HG03469 (cell line): ENCODE measurements around the gene CRMP1.
"Not testable (repeated sequence)": the region's sequence is repeated elsewhere in the genome, so short reads cannot be mapped to it uniquely, and the experiment has no call there.

ENCODE experiments used
- ATAC-seq: cut with Tn5 transposase; IDR thresholded peaks from one replicate; pipeline ENCODE4 v1.9.1; 2021; ENCODE audit warnings: mild to moderate bottlenecking, moderate library complexity, moderate number of reproducible peaks; ENCODE audit not compliant: unreplicated experiment

CRMP1 gene

DNA sequence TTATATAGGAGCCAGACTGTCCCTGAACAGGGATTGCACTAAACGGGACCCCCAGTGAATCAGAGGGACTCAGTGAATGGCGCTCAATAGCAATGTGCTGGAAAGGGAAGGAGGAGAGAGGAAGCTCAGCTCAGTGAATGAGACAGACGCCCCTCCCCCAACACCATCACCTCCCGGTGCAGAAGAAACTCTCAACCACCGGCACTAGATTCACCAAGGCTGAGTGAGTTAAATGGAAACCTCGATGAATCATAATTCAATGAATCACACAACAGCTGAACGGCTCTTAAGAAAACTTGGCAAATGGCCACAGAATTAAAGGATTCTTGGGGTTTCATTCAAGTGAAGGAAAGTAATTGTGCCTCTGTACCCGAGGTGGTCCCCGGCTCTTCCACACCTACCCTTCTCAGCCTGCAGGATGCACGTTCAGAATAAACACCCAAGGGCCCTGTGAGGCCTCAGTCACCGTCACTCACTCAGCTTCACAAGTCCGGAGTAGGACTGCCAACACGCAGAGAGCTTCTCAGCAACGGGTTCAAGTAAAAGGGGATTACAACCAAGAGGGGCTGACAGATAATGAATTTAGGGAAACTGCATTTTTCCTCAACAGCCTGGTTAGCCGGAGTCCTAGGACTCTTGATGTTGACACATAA, 29.3 kb downstream of the CRMP1 start:
- ATAC-seq = no peak

DNA sequence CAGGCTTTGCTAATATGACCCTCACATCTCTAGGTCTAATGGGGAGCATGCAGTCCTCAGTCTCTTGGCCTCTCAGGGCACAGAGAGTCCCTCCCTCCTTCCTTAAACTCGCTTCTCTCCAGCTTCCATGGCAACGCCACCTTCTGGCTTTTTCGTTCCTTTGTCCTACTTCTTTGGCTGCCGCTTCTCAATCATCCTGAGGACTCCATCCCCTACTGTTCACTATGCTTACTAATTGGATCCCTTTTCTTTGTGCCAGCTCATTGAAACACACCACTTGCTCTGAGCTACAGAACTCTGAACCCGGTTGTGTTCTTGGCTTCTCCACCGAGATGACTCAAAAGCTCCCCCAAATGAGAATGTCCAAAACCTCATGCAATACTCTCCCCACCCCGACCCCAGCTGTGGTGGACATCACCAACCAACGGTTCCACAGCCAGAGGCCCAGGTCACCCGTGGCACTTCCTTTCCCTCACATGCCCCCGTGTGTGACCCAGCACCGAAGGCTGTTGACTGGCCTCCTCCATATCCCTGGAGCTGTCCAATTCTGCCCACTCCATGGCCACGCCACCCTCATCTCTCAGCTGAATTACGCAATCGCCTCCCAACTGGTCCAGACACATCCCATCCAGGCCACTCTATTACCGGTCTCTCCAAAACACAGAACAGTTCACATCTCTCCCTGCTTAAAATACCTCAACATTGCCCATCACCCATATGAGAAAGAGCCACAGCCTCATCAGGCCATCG, 34.7 kb downstream of the CRMP1 start:
- ATAC-seq = no peak

DNA sequence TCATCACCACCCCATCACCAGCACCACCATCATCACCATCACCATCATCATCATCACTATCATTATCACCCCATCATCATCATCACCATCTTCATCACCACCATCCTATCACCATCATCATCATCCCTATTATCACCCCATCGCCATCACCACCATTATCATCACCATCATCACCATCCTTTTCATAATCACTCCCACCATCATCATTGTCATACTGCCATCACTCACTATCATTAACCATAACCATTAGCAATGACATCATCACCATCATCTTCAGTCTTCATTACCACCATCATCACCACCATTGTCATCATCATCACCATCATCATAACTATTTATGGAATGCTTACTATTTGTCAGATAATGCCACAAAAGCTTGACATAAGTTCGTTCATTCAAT, 35.7 kb downstream of the CRMP1 start:
- no peak for ATAC-seq

DNA sequence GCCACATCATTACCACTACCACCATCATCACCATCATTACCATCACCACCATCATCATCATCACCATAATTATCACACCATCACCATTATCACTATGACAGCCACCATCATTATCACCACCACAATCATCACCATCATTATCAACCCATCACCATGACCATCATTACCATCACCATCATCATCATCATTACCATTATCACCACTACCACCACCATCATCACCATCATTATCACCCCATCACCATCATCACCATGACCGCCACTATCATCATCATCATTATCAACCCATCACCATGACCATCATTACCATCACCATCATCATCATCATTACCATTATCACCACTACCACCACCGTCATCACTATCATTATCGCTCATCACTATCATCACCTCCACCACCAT, 36.5 kb downstream of the CRMP1 start:
- ATAC-seq = not testable (repeated sequence)

DNA sequence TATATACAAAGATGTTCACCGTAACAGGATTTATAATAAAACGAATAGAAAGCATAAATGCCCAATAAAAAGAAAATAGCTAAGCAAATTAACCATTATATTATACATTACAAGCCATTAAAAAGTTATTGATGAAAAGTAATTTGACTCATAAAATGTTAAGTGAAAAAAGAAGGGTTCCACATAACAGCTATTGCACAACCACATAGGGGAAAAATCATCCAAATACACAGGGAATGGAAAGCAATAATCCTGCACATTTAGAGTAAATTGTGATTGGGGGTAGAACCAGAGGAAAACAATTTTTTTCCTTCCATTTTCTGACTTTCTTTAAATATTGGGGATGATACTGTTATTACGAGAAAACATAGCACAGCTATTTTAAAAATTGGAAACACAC, 38.0 kb downstream of the CRMP1 start:
- ATAC-seq = no peak

DNA sequence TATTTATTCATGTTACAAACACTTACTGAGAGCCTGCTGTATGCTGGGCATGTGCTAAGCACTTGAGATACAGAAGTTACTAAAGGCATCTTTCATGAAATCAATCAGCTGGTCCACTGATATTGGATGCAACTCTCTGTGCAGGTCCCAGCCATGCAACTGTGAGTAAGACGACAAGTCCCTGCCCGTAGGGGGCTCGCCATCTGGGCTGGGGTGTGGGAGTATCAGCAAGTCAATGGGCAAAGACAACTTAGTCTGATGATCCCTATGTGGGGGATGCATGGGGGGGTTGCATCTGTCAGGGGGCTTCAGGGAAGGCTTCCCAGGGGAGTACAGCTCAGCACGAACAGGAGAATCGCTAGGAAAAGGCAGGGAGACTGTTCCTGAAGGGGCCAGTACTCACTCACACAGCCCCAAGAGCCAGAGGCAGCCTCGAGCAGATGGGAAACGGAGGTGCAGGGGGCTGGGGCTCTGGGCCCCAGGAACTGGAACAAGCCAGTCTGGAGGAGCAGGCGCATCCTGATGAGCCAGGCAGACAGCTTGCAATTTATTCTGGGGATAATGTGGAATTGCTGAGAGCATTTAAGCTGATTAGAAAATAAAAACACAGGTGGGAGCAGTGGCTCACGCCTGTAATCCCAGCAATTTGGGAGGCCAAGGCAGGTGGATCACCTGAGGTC, 40.2 kb downstream of the CRMP1 start:
- no peak for ATAC-seq

DNA sequence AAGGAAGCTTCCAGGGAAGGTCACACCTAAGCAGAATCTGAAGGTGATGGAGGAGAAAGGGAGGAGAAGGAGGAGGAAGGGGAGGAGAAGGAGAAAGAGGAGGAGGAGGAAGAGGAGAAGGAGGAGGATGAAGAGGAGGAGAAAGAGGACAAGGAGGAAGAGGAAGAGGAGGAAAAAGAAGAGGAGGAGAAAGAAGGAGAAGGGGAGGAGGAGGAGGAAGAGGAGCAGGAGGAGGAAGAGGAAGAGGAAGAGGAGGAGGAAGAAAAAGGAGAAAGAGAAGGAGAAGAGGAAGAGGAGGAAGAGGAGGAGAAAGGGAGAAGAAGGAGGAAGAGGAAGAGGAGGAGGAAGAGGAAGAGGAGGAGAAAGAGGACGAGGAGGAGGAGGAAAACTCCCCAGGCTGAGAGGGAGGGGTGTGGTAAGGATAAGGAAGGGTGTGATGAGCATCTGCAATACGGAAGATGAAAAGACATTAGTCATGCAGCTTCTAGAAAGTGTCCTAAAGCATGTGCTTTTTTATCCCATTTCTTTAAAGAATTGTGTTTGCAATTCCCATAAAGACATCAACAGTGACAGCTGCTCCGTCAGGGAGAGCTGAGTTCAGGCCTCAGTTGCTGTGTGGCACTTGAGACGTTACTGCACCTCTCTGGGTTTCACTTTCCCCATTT, 41.1 kb downstream of the CRMP1 start:
- no peak for ATAC-seq

DNA sequence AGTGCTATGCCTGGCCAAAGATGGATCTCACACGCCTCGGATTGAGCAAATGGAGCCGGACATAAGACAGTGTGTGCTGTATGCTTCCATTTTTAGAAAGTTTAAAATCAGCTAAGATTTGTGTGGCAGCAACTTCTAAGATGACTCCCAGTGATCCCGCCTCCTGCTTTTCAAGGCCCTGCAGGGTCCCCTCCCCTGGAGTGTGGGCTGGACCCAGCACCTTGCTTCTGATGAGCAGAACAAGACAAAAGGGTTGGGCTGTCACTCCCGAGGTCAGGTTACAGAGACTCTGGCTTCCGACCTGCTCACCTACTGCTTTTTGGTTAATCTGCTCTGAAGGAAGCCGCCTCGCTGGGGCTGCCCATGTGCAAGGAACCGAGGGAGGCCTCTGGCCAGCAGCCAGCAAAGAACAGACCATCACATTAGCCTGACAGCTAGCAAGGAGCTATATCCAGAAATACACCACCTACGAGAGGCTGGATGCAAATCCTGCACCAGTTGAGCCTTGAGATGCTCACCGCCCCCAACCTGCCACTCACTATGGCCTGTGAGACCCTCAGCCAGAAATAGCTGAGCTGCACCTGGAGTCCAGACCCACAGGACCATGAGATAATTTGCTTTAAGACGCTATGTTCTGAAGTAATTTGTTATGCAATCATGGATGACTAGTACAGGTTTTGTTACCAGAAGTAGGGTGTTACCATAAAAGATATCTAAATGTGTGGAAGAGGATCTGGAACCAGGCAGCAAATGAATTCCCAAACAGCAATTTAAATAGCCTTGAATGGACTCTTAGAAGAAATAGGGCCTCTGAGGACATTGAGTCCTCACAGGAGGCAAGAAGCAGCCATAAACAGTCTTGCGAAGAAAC, 47.6 kb downstream of the CRMP1 start:
- ATAC-seq = no peak

DNA sequence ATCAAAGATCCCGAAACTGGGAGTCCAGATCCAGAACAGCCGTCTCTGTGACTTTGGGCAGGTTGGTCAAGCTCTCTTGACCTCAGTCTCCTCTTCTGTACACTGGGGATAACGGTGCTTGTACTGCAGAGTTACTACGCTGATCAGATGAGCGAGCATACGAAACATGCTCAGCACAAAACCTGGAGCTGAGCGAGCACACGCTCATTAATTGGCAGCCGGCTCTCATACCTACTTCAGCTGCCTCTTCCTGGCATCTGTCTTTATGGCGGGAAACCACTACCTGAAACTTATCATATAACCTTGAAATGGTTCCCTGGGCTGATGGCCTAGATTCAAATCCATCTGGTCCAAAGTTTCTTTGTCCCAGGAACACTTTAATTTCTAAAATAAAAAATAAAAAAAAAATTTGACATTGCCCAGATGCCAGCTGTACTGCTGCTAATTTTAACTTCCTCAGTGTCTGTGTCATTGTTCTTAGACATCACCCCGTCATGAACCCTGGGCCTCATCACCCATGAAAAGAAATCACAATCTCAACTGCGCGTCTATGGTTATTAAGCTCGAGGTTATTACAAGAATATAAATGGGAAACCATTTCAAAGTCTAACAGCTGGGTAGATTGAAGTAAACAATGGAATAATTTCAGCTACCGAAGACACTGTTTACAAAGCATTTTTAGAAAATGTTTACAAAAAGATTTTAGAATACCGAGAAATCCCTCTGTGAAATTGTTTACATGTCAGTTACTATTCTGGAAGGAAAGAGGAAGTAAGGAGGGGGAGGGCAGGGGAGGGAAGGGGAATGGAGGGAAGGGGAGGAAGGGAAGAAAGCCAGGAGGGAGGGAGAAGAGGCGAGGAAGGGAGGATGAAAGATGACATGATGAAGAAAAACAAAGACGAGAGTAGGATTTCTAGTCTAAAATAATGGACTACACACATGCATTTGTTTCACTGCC, 49.0 kb downstream of the CRMP1 start:
- no peak for ATAC-seq

DNA sequence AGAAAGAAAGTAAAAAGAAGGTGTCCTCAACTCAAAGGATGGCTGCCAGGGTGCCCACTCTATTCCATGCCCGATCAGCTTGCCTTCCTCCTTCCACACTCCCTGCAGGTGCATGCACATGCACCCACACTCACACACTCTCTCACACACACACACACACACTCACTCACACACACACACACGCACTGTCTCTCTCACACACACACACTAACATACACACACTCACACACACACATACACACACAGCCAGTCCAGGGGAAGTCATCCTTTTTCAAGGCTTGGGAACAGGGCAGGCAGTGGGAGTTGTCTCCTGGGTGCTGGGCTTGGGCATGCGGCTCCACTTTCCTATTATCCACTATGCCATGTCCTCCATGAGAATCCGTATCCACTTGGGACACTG, 50.4 kb downstream of the CRMP1 start:
- ATAC-seq = no peak

DNA sequence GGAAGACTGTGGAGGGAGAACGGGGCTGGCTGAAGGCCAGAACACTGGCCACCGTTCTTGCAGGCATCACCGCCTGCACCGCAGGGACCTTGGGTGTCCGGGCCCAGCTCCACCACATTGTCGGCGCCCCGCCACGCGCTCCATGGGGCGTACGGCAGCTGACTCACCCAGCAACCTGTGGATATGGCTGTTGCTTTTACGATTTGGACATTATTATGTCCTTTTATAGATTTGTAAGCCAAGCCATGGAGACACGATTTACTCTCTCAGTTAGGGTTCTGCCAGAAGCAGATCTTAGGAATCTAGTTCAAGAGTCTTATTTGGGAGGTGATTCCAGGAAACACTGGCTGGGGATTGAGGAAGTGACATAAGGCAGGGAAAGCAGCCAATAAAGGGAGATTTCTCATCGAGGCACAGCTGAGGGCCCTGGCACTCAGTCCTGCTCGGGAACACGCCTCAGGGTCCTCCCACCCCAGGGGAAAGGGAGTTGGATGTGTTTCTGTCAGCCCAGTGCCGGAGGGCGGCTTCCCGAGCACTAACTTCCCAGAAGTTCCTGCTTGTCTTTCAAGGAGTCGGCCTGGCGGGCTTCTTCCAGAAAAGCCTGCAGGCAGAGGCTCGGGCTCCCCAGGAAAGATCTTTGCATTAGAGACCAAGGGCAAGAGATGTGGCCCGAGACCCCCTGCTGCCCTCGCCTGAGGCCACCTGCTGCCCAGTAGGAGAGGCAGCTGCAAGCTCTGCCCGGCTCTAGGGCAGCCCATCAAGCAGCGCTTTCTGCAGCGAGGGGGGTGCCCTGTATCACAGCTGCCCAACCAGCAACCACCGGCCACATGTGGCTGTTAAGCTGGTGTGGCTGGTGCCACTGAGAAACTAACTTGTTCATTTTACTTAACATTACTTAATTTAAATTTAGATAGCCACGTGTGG, 52.9 kb downstream of the CRMP1 start:
- no peak for ATAC-seq

DNA sequence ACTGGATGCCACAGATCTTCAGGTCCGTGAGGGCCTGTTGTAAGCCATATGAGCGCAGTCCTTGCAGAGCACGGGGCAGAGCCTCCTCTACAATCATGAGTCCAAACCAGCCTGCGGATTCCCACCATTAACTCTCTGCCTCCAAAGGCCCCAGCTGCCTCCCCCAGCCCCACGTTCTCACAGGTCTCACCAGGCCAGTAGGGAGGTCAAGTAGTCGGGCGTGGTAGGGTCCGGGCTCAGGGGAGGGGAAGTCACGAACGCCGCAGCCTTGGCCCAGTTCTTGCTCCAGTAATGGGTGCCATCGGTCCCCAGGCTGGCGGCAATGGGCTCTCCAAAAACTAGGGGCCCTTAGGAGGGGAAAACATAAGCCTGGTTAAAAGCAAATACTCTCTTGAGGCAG, 53.6 kb downstream of the CRMP1 start:
- ATAC-seq = no peak

DNA sequence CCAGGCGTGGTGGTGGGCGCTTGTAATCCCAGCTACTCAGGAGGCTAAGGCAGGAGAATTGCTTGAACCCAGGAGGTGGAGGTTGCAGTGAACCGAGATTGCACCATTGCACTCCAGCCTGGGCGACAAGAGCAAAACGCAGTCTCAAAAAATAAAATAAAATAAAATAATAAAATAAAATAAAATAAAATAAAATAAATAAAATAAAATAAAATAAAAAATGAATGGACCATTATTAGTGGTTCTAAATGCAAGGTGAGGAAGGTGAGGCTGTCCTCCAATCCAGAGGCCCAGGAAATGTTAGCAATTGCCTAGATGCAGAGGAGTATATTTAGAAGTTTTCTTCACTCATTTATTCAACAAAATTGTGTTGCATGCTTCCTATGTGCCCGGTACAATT, 55.4 kb downstream of the CRMP1 start:
- not testable (repeated sequence) for ATAC-seq

DNA sequence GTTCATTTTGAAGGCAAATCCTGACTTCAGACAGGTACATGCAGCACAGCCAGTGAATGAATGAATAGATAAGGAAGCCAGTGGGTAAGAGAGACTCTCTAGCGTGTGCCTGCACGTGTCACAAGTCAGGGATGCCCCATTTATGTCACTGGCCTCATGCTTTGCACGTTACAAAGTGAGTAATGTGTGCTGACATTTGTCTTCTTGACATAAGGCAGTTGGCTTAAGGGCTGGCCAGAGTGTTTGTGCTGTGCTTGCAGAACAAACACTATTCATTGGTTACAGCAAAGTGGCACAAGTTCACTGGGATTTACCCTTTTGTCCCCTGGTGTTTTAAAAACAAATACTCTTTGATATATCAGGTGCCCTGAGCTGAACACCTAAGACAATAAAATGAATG, 55.9 kb downstream of the CRMP1 start:
- ATAC-seq = no peak

DNA sequence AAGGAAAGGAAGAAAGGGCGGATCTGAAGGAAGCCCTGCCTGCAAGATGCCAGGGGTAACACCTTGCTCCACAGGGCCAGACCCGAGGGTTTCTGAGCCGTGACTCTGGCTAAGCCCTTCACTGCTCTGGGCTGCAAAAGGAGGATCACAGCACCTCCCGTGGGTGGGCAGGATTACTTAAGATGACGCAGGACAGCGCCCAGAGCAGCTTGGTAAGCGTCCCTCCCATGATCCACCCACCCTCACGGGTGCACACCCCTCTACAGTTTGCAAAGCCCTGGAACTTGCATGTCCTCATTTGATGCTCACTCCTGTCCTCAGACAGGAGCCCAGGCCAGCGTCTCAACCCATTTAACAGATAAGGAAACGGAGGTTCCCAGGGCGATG, 64.9 kb downstream of the CRMP1 start:
- no peak for ATAC-seq

DNA sequence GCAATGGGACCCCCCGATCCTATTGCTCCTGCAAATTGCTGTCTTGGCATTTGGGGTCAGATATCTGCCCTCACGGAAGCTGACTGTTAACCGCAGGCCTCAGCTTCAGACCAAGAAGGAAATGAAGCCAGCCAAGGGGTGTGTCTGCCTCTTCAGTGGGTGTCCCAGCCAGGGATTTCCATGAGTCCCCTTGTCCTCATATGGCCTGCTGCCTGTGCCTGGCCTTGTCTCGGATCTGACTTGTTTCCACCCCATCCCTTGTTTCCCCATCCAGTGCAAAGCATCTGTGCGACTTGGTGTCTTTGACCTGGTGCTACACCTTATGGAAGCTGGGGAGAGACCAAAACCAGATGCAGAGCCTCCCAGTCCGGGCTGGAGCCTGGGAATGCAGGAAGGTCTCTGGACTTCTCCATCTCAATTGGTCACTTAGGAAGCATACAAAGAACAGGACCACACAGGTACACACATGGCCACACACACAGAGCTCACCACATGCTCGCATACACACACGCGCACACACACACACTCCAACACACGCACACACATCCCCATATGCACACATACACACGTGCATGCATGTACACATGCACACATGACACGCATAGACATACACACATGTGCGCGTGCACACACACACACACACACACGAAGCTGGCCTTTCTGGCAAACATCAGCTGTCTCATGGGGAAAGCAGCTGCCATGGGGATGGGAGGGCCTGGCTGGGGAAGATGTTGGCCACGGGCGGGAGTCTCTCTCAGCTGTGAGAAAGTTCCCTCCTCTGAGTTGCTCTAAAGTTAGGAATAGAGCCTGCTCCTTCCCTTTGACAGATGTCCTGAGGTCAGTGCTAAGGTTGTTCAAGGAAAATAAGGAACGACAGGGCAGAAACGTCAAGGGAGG, 65.5 kb downstream of the CRMP1 start:
- ATAC-seq = no peak

DNA sequence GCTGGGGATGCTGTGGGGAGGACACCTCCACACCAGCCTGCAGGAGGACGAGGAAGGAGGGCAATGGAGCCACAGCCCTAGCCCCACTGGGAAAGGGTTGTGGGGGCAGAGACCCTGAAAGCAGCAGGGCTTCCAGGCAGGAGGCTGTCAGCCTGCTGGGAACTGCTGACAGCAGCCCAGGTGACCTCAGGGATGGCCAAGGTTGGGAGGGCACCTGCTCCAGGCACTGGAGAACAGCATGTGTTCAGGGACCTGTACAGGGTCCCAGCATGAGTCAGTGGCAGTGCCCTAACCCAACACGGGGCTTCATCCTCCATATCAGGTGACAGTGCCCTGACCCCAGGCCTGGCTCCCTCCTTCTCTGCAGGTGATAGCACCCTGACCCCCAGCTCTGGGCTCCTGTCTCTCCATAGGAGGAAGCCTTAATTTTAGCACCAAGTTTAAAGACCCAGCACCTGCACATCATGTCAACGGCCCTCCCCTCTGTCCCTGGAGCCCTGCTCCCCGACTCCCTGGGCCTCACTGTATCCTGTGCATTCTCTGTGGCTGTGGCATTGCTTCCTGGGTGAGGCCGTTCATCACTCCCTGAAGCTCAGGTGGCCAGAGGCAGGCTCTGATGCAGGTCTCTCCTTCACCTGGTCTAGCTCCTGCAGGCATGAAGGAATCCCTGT, 66.3 kb downstream of the CRMP1 start:
- ATAC-seq = no peak
